Calu3 (cell line): Measurements from ENCODE around the gene SLC45A1. TPM values are rescaled to one million over a fixed set of nuclear protein-coding genes. Genes with fewer than 3 reads are reported as not detected.

Source experiments
- BruUV-seq: library from RNA; stranded (reverse); fragments of 400-500 nt; replicated peaks from 2 replicates; lab custom pipeline; 2021; lab: Mats Ljungman, UMichigan
- CTCF ChIA-PET: fragments of 300-600 bp; sonication (Branson Sonifier 250); formaldehyde crosslinking; loops from one replicate; lab custom pipeline; 2022; ENCODE audit warnings: antibody characterized with exemption; lab: Charles Lee
- DNase-seq: peaks from one replicate; pipeline ENCODE4 v3.0.0; 2022
- H3K27ac Mint-ChIP-seq: one replicate; pipeline ENCODE4 v1.8.0; 2022; ENCODE audit warnings: mixed read lengths; ENCODE audit not compliant: unreplicated experiment
- H3K27me3 Mint-ChIP-seq: one replicate; pipeline ENCODE4 v1.8.0; 2022; ENCODE audit warnings: mixed read lengths; ENCODE audit not compliant: unreplicated experiment
- H3K36me3 Mint-ChIP-seq: one replicate; pipeline ENCODE4 v1.8.0; 2022; ENCODE audit warnings: mild to moderate bottlenecking, moderate library complexity, mixed read lengths; ENCODE audit not compliant: insufficient read depth, unreplicated experiment
- H3K4me1 Mint-ChIP-seq: one replicate; pipeline ENCODE4 v1.8.0; 2022; ENCODE audit warnings: mild to moderate bottlenecking, low read depth, mixed read lengths; ENCODE audit not compliant: unreplicated experiment
- H3K4me3 Mint-ChIP-seq: one replicate; pipeline ENCODE4 v1.8.0; 2022; ENCODE audit warnings: mild to moderate bottlenecking, low read depth, moderate library complexity, mixed read lengths; ENCODE audit not compliant: unreplicated experiment
- H3K9me3 Mint-ChIP-seq: one replicate; pipeline ENCODE4 v1.8.0; 2022; ENCODE audit warnings: low read depth, mixed read lengths; ENCODE audit not compliant: unreplicated experiment
- CTCF ChIP-seq: fragments of 200-600 bp; IDR thresholded peaks from one replicate; pipeline ENCODE4 v1.8.0; 2022; ENCODE audit warnings: antibody characterized with exemption; ENCODE audit not compliant: unreplicated experiment
- intact Hi-C: fragments of 100-400 bp; cut with micrococcal nuclease; formaldehyde crosslinking; loops from one replicate; pipeline ENCODE4 v1.10.0; 2022; ENCODE audit not compliant: unreplicated experiment
- total RNA-seq: library from RNA; stranded (reverse); gene quantifications from 2 replicates; pipeline ENCODE4 v1.2.3, GENCODE V29; 2022

Gene SLC45A1
- total RNA-seq, 1 experiment from 2014 or later: 0.73 TPM

DNA sequence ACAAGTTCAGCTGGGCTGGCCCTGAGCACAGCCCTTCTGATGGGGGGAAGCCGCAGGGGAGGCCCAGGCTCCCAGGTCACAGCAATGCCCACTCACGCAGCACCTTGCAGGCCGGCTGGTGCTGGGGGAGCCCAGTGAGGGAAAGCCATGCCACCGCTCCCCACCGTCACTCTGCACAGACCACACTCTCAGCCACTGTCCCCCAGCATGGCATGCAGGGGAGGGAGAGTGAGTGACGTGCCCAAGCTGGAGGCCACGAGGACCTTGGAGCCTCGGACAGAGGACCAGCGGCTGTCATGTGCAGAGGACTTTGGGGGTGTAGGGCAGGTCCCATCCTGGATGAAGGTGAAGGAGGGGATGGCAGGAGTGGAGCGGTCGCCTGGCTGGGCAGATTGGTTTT is 25.1 kb downstream of the SLC45A1 start:
- intact Hi-C loops: no loop called here
- Mint-ChIP-seq H3K27me3 (no peaks in the 10 kb centered on the region), H3K27ac (no peak overlapping the region), H3K4me1 (peaks cover 12% of the 10 kb centered on the region), H3K36me3 (no peaks in the 10 kb centered on the region), H3K9me3 (peaks cover 4% of the 10 kb centered on the region), H3K4me3 (peak overlapping the region; percentile 58)
- DNase-seq: no peak
- BruUV-seq: no TSS peak
- no peak for TF ChIP-seq CTCF
- CTCF ChIA-PET: interaction anchor here (0.9 to 1.2 kb wide), 2 partner anchors 29 to 368 kb away, joined by 4 read pairs; no protein-coding TSS in a partner anchor

DNA sequence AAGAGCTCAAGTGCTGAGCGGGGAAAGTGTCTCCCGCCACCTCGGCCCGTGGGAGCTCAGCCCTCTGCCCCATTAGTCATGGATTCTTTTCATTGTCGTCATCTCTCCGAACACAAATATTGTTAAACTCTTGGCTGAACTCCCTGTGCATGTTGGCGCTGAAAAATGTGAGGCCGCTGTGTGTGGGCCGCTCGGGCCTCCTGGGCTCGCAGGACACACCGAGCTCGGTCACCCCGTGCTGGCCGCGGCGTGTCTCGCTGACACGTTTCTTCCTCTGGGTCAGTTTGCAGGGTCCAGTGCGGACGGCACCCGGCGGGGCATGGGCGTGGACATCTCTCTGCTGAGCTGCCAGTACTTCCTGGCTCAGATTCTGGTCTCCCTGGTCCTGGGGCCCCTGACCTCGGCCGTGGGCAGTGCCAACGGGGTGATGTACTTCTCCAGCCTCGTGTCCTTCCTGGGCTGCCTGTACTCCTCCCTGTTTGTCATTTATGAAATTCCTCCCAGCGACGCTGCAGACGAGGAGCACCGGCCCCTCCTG is 25.6 kb downstream of the SLC45A1 start:
- intact Hi-C loops: no loop called here
- H3K36me3 Mint-ChIP-seq: no peaks in the 10 kb centered on the region
- no peak for TF ChIP-seq CTCF
- peak; percentile 53 for DNase-seq
- H3K9me3 Mint-ChIP-seq: peaks cover 4% of the 10 kb centered on the region
- H3K4me1 Mint-ChIP-seq: peaks cover 13% of the 10 kb centered on the region
- CTCF ChIA-PET: interaction anchor here (0.9 to 1.2 kb wide), 2 partner anchors 29 to 368 kb away, joined by 4 read pairs; no protein-coding TSS in a partner anchor
- BruUV-seq: no TSS peak
- no peaks in the 10 kb centered on the region for H3K27me3 Mint-ChIP-seq
- peak overlapping the region; percentile 58 for H3K4me3 Mint-ChIP-seq
- H3K27ac Mint-ChIP-seq: peak overlapping the region; percentile 21

DNA sequence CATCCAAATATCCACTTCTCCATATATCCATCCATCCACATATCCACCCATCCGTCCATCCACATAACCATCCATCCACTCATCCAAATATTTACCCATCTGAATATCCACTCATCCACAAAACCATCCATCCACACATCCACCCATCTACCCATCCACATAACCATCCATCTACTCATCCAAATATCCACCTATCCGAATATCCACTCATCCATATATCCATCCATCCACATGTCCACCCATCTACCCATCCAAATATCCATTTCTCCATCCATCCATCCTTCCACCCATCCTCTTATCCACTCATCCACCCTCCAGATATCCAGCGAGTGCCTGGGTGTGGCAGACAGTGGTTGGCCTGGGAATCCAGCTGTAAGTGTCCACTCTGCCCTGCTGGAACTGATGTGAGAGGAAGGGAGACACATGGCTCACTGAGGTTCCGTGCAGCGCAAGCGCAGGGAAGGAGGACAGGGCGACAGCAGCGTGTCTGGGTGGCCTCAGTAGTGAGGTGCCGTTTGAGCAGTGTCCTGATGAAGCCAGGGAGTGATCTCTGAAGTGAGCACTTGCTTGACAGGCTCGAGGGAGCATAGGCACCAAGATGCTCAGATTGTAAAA is 27.1 kb downstream of the SLC45A1 start:
- peaks cover 20% of the 10 kb centered on the region for H3K4me1 Mint-ChIP-seq
- intact Hi-C loops: no loop called here
- peaks cover 9% of the 10 kb centered on the region for H3K36me3 Mint-ChIP-seq
- no peaks in the 10 kb centered on the region for H3K27me3 Mint-ChIP-seq
- CTCF ChIA-PET: no interaction called here
- peaks cover 4% of the 10 kb centered on the region for H3K9me3 Mint-ChIP-seq
- no TSS peak for BruUV-seq
- no peak overlapping the region for H3K4me3 Mint-ChIP-seq
- DNase-seq: no peak
- no peak for TF ChIP-seq CTCF
- peak overlapping the region; percentile 8 for H3K27ac Mint-ChIP-seq

DNA sequence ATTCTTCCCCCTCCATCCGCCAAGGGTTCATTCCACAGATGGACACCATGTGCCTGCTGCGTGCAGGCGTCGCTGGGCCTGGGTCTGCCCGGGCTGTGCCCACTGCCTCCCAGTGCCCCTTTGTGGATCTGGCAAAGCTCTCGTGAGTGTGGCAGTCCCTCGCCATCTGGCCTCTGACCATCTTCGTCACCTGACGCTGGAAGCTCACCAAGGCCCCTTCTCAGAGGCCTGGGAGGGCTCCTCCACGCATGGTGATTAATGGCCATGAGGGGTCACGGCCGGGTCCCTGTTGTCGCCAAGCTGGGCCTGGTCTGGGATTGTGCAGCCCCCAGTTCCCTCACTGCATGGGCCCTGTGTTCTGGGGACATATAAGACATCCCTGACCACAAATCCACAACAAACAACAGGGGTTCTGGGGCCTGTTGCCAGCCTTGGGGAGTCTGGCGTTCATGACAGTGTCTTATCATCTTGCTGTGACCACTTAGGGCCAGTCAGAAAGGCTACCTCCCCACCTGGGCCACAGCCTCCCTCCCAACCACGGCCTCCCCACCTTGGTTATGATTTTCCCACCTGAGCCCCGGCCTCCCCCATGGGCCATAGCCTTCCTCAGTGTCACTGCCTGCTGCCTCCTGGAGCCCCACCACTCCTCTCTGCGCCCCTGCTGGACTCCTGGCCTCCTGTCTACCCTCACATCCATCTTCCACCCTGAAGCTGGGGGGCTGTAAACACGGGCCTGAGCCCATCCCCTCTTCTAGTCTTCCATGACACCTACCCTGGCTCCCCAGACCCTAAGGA is 27.9 kb downstream of the SLC45A1 start:
- H3K9me3 Mint-ChIP-seq: peaks cover 4% of the 10 kb centered on the region
- no peaks in the 10 kb centered on the region for H3K27me3 Mint-ChIP-seq
- H3K4me3 Mint-ChIP-seq: no peak overlapping the region
- CTCF ChIA-PET: no interaction called here
- peaks cover 20% of the 10 kb centered on the region for H3K4me1 Mint-ChIP-seq
- H3K27ac Mint-ChIP-seq: no peak overlapping the region
- intact Hi-C loops: no loop called here
- H3K36me3 Mint-ChIP-seq: peaks cover 9% of the 10 kb centered on the region
- TF ChIP-seq CTCF: no peak
- no TSS peak for BruUV-seq
- DNase-seq: no peak
